OCI-LY3 (cell line): ENCODE results near the gene LAMC1.

Experiments used
- H2AFZ ChIP-seq: fragments of 200-600, 300-600 bp; shearing (Covaris generic); 2 replicates; pipeline ENCODE4 v1.6.0; 2014; ENCODE audit warnings: antibody characterized with exemption, low read depth, low read length
- H3K27ac ChIP-seq: fragments of 200-600, 300-600 bp; sonication (generic); 2 replicates; pipeline ENCODE4 v1.5.1; 2014; ENCODE audit warnings: mild to moderate bottlenecking, low read length, moderate library complexity, mixed read lengths
- H3K27me3 ChIP-seq: fragments of 200-600, 300-600 bp; sonication (generic); 2 replicates; pipeline ENCODE4 v1.6.1; 2014; ENCODE audit warnings: low read depth, low read length, mixed read lengths
- H3K36me3 ChIP-seq: fragments of 200-600, 300-600 bp; sonication (generic); replicated peaks from 2 replicates; pipeline ENCODE3; 2014; ENCODE audit warnings: low read depth, low read length, mixed read lengths
- H3K4me1 ChIP-seq: fragments of 300-600, 200-600 bp; sonication (generic); 2 replicates; pipeline ENCODE4 v1.6.1; 2014; ENCODE audit warnings: low read length, mixed read lengths
- H3K4me2 ChIP-seq: fragments of 200-600, 300-600 bp; sonication (generic); 2 replicates; pipeline ENCODE4 v1.6.1; 2014; ENCODE audit warnings: low read length, mixed read lengths
- H3K4me3 ChIP-seq: fragments of 300-600, 200-600 bp; sonication (generic); 2 replicates; pipeline ENCODE4 v1.5.1; 2014; ENCODE audit warnings: antibody characterized with exemption, mild to moderate bottlenecking, low read length, moderate library complexity
- H3K79me2 ChIP-seq: fragments of 300-600, 200-600 bp; shearing (Covaris generic); 2 replicates; pipeline ENCODE4 v1.6.1; 2014; ENCODE audit warnings: mild to moderate bottlenecking, low read length, mixed read lengths
- H3K9ac ChIP-seq: fragments of 300-600, 200-600 bp; shearing (Covaris generic); 2 replicates; pipeline ENCODE4 v1.6.0; 2014; ENCODE audit warnings: mild to moderate bottlenecking, low read length, moderate library complexity
- H3K9me3 ChIP-seq: fragments of 200-600, 300-600 bp; shearing (Covaris generic); 2 replicates; pipeline ENCODE4 v1.6.1; 2014; ENCODE audit warnings: low read length, mixed read lengths; ENCODE audit not compliant: insufficient read depth
- H4K20me1 ChIP-seq: fragments of 200-600, 300-600 bp; sonication (generic); 2 replicates; pipeline ENCODE4 v1.6.1; 2016; ENCODE audit warnings: low read length, mixed read lengths; ENCODE audit not compliant: insufficient read depth
- CTCF ChIP-seq: fragments of 200-600, 300-600 bp; sonication (generic); IDR thresholded peaks from 2 replicates; pipeline ENCODE4 v1.5.1; 2014; ENCODE audit warnings: antibody characterized with exemption, low read length, low read depth
- EZH2phosphoT487 ChIP-seq: fragments of 200-600 bp; shearing (Covaris generic); IDR thresholded peaks from 2 replicates; pipeline ENCODE4 v1.6.1; 2018; ENCODE audit warnings: antibody characterized with exemption, mixed run types, low read depth

LAMC1 gene

GRCh38 chr1:183129921-183130690 lies 106.9 kb downstream of the LAMC1 start:
- TF ChIP-seq CTCF = no peak
- TF ChIP-seq EZH2phosphoT487 = no peak
- Histone ChIP-seq H3K9me3 (no peaks in the 10 kb centered on the region), H3K4me1 (no peaks in the 10 kb centered on the region), H3K36me3 (peaks cover 59% of the 10 kb centered on the region), H3K4me3 (no peak overlapping the region), H3K27me3 (no peaks in the 10 kb centered on the region), H2AFZ (no peak overlapping the region), H3K4me2 (no peak overlapping the region), H4K20me1 (no peaks in the 10 kb centered on the region), H3K79me2 (no peaks in the 10 kb centered on the region), H3K27ac (no peak overlapping the region), H3K9ac (no peak overlapping the region)

GRCh38 chr1:183131166-183131565 lies 107.9 kb downstream of the LAMC1 start:
- Histone ChIP-seq H3K36me3 (peaks cover 62% of the 10 kb centered on the region), H3K4me1 (no peaks in the 10 kb centered on the region), H3K4me2 (no peak overlapping the region), H3K27me3 (no peaks in the 10 kb centered on the region), H3K9ac (no peak overlapping the region), H2AFZ (no peak overlapping the region), H3K9me3 (no peaks in the 10 kb centered on the region), H3K4me3 (no peak overlapping the region), H3K27ac (no peak overlapping the region), H4K20me1 (no peaks in the 10 kb centered on the region), H3K79me2 (no peaks in the 10 kb centered on the region)
- TF ChIP-seq EZH2phosphoT487 = no peak
- no peak for TF ChIP-seq CTCF

- peaks cover 25% of the 10 kb centered on the region for H3K4me1 ChIP-seq
- H3K27ac ChIP-seq = no peak overlapping the region
These were observed 112.1 kb downstream of the LAMC1 start for GRCh38 chr1:183135336-183135735.

GRCh38 chr1:183137782-183138181 lies 114.6 kb downstream of the LAMC1 start:
- no peaks in the 10 kb centered on the region for H4K20me1 ChIP-seq
- TF ChIP-seq EZH2phosphoT487 (no peak), CTCF (no peak)
- no peak overlapping the region for H3K4me3 ChIP-seq
- H3K36me3 ChIP-seq = peaks cover 48% of the 10 kb centered on the region
- H3K9ac ChIP-seq = no peak overlapping the region
- no peaks in the 10 kb centered on the region for H3K27me3 ChIP-seq
- H3K79me2 ChIP-seq = no peaks in the 10 kb centered on the region
- H3K4me1 ChIP-seq = peaks cover 25% of the 10 kb centered on the region
- no peak overlapping the region for H2AFZ ChIP-seq
- H3K27ac ChIP-seq = no peak overlapping the region
- H3K9me3 ChIP-seq = no peaks in the 10 kb centered on the region
- H3K4me2 ChIP-seq = peak overlapping the region; percentile 40

More at GRCh38 chr1:183135336-183135735, 112.1 kb downstream of the LAMC1 start:
- no peak overlapping the region for H3K4me2 ChIP-seq
- no peaks in the 10 kb centered on the region for H3K9me3 ChIP-seq
- TF ChIP-seq CTCF (no peak), EZH2phosphoT487 (no peak)
- H4K20me1 ChIP-seq = no peaks in the 10 kb centered on the region
- no peaks in the 10 kb centered on the region for H3K79me2 ChIP-seq
- no peaks in the 10 kb centered on the region for H3K27me3 ChIP-seq
- peaks cover 53% of the 10 kb centered on the region for H3K36me3 ChIP-seq
- no peak overlapping the region for H3K9ac ChIP-seq
- no peak overlapping the region for H2AFZ ChIP-seq
- H3K4me3 ChIP-seq = no peak overlapping the region
